ENCODE data around the gene SPSB3. TPM values are rescaled to one million over a fixed set of nuclear protein-coding genes. Genes with fewer than 3 reads are reported as not detected.

The SPSB3 gene
- total and polyA plus RNA-seq, 2 of the 4 experiments (the other 2 are of a cell fraction): 9.1 to 30.8 TPM

- H3K4me1 ChIP-seq (ENCODE audit: control insufficient read depth, insufficient read depth, low read length): no peaks in the 10 kb centered on the region
- no peak overlapping the region for H4K91ac ChIP-seq (ENCODE audit: insufficient read depth, low read depth, low read length)
- no peak overlapping the region for H4K8ac ChIP-seq (ENCODE audit: low read depth in 2 of 2, low read length in 2 of 2)
- CTCF ChIA-PET: no interaction called here
- no peak overlapping the region for H3K4ac ChIP-seq (ENCODE audit: low read depth, low read length)
- no peak for DNase-seq
- H2AK9ac ChIP-seq (replicated peaks; ENCODE audit: low read depth, low read length, poor library complexity): peak overlapping the region; percentile 9
- H4K5ac ChIP-seq (ENCODE audit: low read depth, low read length): no peak overlapping the region
- no peak overlapping the region for H3K4me3 ChIP-seq (ENCODE audit: insufficient read depth, low read depth, low read length)
- no peak overlapping the region for H2BK5ac ChIP-seq (ENCODE audit: low read depth, low read length, poor library complexity, severe bottlenecking)
- H3K36me3 ChIP-seq (ENCODE audit: control insufficient read depth, insufficient read depth, low read length): peaks cover 77% of the 10 kb centered on the region
- POLR2A ChIA-PET (ENCODE audit: unreplicated experiment): no interaction called here
- WGBS, 2 experiments (ENCODE audit: extremely low coverage in 2 of 2, insufficient read length in 1 of 2): 96% methylated on average over 4 of the region's 15 CpGs; no CpG with 5 or more reads in 1 of the 2 experiments
- H3K27ac ChIP-seq (ENCODE audit: insufficient read depth, low read length): no peak overlapping the region
- no peak overlapping the region for H3K4me2 ChIP-seq (ENCODE audit: low read depth, low read length)
- no peaks in the 10 kb centered on the region for H3K9me1 ChIP-seq (ENCODE audit: insufficient read depth, low read length)
- H2BK120ac ChIP-seq (ENCODE audit: low read depth, low read length): no peak overlapping the region
- H3K18ac ChIP-seq (ENCODE audit: low read depth, low read length): no peak overlapping the region
- TF ChIP-seq MAFK (IDR thresholded peaks at IDR 0.05; ENCODE audit: low read depth, low read length): no peak
- TF ChIP-seq BHLHE40 (IDR thresholded peaks at IDR 0.05; ENCODE audit: low read depth, low read length): no peak
- TF ChIP-seq RCOR1 (IDR thresholded peaks at IDR 0.05; ENCODE audit: insufficient replicate concordance, low read length): no peak
- TF ChIP-seq, protein P1, sequence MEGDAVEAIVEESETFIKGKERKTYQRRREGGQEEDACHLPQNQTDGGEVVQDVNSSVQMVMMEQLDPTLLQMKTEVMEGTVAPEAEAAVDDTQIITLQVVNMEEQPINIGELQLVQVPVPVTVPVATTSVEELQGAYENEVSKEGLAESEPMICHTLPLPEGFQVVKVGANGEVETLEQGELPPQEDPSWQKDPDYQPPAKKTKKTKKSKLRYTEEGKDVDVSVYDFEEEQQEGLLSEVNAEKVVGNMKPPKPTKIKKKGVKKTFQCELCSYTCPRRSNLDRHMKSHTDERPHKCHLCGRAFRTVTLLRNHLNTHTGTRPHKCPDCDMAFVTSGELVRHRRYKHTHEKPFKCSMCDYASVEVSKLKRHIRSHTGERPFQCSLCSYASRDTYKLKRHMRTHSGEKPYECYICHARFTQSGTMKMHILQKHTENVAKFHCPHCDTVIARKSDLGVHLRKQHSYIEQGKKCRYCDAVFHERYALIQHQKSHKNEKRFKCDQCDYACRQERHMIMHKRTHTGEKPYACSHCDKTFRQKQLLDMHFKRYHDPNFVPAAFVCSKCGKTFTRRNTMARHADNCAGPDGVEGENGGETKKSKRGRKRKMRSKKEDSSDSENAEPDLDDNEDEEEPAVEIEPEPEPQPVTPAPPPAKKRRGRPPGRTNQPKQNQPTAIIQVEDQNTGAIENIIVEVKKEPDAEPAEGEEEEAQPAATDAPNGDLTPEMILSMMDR (conservative IDR thresholded peaks at IDR 0.05; ENCODE audit: low read depth, low read length): no peak
- TF ChIP-seq FOS (IDR thresholded peaks at IDR 0.05; ENCODE audit: low read depth, low read length): no peak
- H3K23ac ChIP-seq (ENCODE audit: low read depth, low read length): no peak overlapping the region
- H4K20me1 ChIP-seq (ENCODE audit: insufficient read depth, low read length): no peaks in the 10 kb centered on the region
- no peak overlapping the region for H3K9ac ChIP-seq (ENCODE audit: low read depth, low read length)
- no peak overlapping the region for H2BK15ac ChIP-seq (ENCODE audit: low read depth, low read length)
- in situ Hi-C loops (cut with MboI; ENCODE audit: low sequenced_read_pairs): loop anchor here (5.0 kb wide), 1 partner anchor 49 kb away; no protein-coding TSS in a partner anchor
- ATAC-seq (ENCODE audit: low read depth): no peak
- intact Hi-C loops (cut with micrococcal nuclease): no loop called here
- dilution Hi-C loops (cut with HindIII; ENCODE audit: low sequenced_read_pairs, unreplicated experiment): no loop called here
- no TSS peak for BruUV-seq (replicated peaks)
- H3K27me3 ChIP-seq (ENCODE audit: control insufficient read depth, insufficient read depth, low read length): no peaks in the 10 kb centered on the region
- no peaks in the 10 kb centered on the region for H3K9me3 ChIP-seq (ENCODE audit: control insufficient read depth, insufficient read depth, low read length)
- H3K14ac ChIP-seq (replicated peaks; ENCODE audit: low read depth, low read length): no peak overlapping the region
- no peak overlapping the region for H2BK20ac ChIP-seq (ENCODE audit: low read depth, low read length)
- no peak overlapping the region for H2AK5ac ChIP-seq (ENCODE audit: low read depth, low read length)
- H2AFZ ChIP-seq (replicated peaks; ENCODE audit: low read length, poor library complexity): no peak overlapping the region
- no peaks in the 10 kb centered on the region for H3K79me1 ChIP-seq (ENCODE audit: low read depth in 1 of 2, low read length in 2 of 2)
- no peak overlapping the region for H3K56ac ChIP-seq (ENCODE audit: extremely low read depth, insufficient read depth, low read length)
Observed at GRCh38 chr16:1761751-1762150, 20.6 kb downstream of the SPSB3 start.

Data from IMR-90 (cell line).